HG02759 (cell line): ENCODE data around the gene CTTNBP2.

ENCODE experiments used
- ATAC-seq: cut with Tn5 transposase; IDR thresholded peaks from one replicate; pipeline ENCODE4 v1.9.1; 2021; ENCODE audit warnings: mild to moderate bottlenecking, moderate library complexity; ENCODE audit not compliant: unreplicated experiment

Gene CTTNBP2

GRCh38 chr7:117825132-117825531 lies 48.1 kb downstream of the CTTNBP2 start:
- no peak for ATAC-seq

- ATAC-seq, result no peak
Observed at GRCh38 chr7:117824592-117824991, 48.6 kb downstream of the CTTNBP2 start.

- no peak for ATAC-seq
Observed at GRCh38 chr7:117819558-117819957, 53.7 kb downstream of the CTTNBP2 start.

GRCh38 chr7:117818232-117818631 lies 55.0 kb downstream of the CTTNBP2 start:
- no peak for ATAC-seq

GRCh38 chr7:117816727-117817126 lies 56.5 kb downstream of the CTTNBP2 start:
- ATAC-seq, result no peak

- ATAC-seq, result no peak
Observed at GRCh38 chr7:117811696-117812095, 61.5 kb downstream of the CTTNBP2 start.

- ATAC-seq, result no peak
Observed at GRCh38 chr7:117810642-117811512, 62.4 kb downstream of the CTTNBP2 start.

- peak; percentile 72 for ATAC-seq
Observed at GRCh38 chr7:117809958-117810357, 63.3 kb downstream of the CTTNBP2 start.

GRCh38 chr7:117808910-117809705 lies 64.1 kb downstream of the CTTNBP2 start:
- no peak for ATAC-seq

GRCh38 chr7:117808341-117808757 lies 64.9 kb downstream of the CTTNBP2 start:
- ATAC-seq, result no peak

- ATAC-seq, result no peak
Observed at GRCh38 chr7:117807676-117808075, 65.6 kb downstream of the CTTNBP2 start.

- ATAC-seq, result no peak
Observed at GRCh38 chr7:117806011-117806410, 67.2 kb downstream of the CTTNBP2 start.

- ATAC-seq, result no peak
Observed at GRCh38 chr7:117805241-117805640, 68.0 kb downstream of the CTTNBP2 start.

- ATAC-seq, result no peak
Observed at GRCh38 chr7:117803476-117803875, 69.8 kb downstream of the CTTNBP2 start.

GRCh38 chr7:117802660-117803059 lies 70.6 kb downstream of the CTTNBP2 start:
- no peak for ATAC-seq

- no peak for ATAC-seq
Observed at GRCh38 chr7:117800841-117801240, 72.4 kb downstream of the CTTNBP2 start.

GRCh38 chr7:117800406-117800805 lies 72.8 kb downstream of the CTTNBP2 start:
- peak; percentile 49 for ATAC-seq

GRCh38 chr7:117796889-117797288 lies 76.4 kb downstream of the CTTNBP2 start:
- no peak for ATAC-seq

GRCh38 chr7:117793976-117794375 lies 79.3 kb downstream of the CTTNBP2 start:
- no peak for ATAC-seq

GRCh38 chr7:117793521-117793920 lies 79.7 kb downstream of the CTTNBP2 start:
- ATAC-seq, result no peak

- peak; percentile 89 for ATAC-seq
Observed at GRCh38 chr7:117791877-117792780, 81.1 kb downstream of the CTTNBP2 start.
